Neuron (in vitro differentiated cells): ENCODE results near the gene UHRF1.

ENCODE experiments used
- H2AFZ ChIP-seq: one replicate; pipeline ENCODE4 v1.6.1; 2013; ENCODE audit warnings: low read depth, mild to moderate bottlenecking, inconsistent platforms, low read length, moderate library complexity
- H3K27me3 ChIP-seq: one replicate; pipeline ENCODE4 v1.6.1; 2013; ENCODE audit warnings: low read length; ENCODE audit not compliant: insufficient read depth
- H3K36me3 ChIP-seq: one replicate; pipeline ENCODE4 v1.6.1; 2013; ENCODE audit warnings: low read length; ENCODE audit not compliant: insufficient read depth
- H3K4me1 ChIP-seq: one replicate; pipeline ENCODE4 v1.6.1; 2013; ENCODE audit warnings: low read length; ENCODE audit not compliant: insufficient read depth
- H3K4me3 ChIP-seq: 2 replicates; pipeline ENCODE4 v1.5.1; 2013; ENCODE audit warnings: mild to moderate bottlenecking, low read length, moderate library complexity
- H3K9me3 ChIP-seq: one replicate; pipeline ENCODE4 v1.6.1; 2013; ENCODE audit warnings: low read length

UHRF1 gene

DNA sequence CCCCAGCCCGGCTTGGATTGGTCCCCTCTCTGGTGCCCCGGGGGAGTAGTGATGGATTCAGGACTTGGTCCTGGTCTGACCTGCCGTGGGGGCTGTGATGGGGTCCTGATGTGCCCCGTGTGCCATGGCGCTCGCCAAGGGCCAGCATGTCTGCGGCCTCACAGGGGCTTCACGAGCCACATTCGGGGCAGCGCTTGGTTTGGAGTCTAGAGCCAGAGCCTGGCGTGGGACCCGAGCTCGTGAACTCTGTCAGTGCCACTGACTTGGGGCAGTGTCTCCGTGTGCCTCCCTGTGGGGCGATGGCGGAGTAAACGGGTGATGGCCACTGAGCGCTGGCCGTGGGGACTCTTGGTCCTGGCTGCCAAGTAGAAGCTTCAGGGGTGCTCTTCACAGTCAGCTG, 76.8 kb downstream of the UHRF1 start:
- Histone ChIP-seq H3K4me3 (no peak overlapping the region), H3K4me1 (peaks cover 15% of the 10 kb centered on the region), H2AFZ (no peak overlapping the region), H3K9me3 (no peaks in the 10 kb centered on the region), H3K27me3 (no peaks in the 10 kb centered on the region), H3K36me3 (no peaks in the 10 kb centered on the region)

DNA sequence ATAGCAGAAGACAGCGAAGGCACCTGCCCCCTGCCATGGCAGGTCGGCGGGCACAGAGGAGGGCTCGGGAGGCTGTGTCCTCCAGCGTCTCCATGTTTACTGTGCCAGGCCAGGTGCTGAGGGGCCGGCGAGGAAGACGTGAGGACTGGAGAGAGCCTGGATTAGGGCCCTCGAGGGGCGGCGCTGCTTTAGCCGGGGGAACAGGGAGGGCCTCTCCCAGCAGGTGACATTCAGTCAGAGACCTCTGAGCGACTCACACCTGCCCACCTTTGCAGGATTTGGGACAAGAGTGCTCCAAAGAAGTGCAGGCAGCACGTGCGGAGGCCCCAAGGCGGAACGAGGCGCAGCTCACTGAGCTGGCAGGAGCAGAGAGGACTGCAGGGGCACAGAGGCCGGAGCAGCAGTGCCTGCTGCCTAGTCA, 77.2 kb downstream of the UHRF1 start:
- H2AFZ ChIP-seq = no peak overlapping the region
- no peaks in the 10 kb centered on the region for H3K36me3 ChIP-seq
- H3K4me1 ChIP-seq = peaks cover 15% of the 10 kb centered on the region
- H3K27me3 ChIP-seq = no peaks in the 10 kb centered on the region
- H3K9me3 ChIP-seq = no peaks in the 10 kb centered on the region
- no peak overlapping the region for H3K4me3 ChIP-seq

DNA sequence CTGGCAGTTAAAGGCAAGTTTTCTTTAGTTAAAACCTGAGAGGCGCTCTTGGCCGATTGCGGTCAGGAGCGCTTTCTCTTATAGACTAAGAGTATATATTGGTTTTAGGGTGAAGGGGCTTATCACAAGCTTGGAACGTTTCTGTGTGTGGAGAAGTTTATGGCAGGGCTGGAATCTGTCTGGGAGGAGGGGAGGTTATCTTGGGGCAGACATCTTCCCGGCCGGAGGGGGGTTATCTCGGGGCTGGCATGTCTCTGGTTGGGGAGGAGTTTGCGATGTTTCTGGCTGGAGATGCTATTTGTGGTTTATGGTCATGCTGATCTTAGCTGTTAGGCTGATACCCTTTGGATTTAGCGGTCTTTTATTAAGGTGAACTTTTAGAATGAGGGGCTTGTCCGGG, 78.0 kb downstream of the UHRF1 start:
- no peaks in the 10 kb centered on the region for H3K27me3 ChIP-seq
- H3K9me3 ChIP-seq = no peaks in the 10 kb centered on the region
- no peak overlapping the region for H3K4me3 ChIP-seq
- peaks cover 15% of the 10 kb centered on the region for H3K4me1 ChIP-seq
- H2AFZ ChIP-seq = no peak overlapping the region
- H3K36me3 ChIP-seq = no peaks in the 10 kb centered on the region

- Histone ChIP-seq H3K27me3 (no peaks in the 10 kb centered on the region), H3K4me1 (peaks cover 15% of the 10 kb centered on the region), H3K4me3 (no peak overlapping the region), H2AFZ (no peak overlapping the region), H3K36me3 (no peaks in the 10 kb centered on the region), H3K9me3 (no peaks in the 10 kb centered on the region)
Observed at GRCh38 chr19:4987692-4988370, 78.5 kb downstream of the UHRF1 start.

GRCh38 chr19:4988770-4989251, 79.5 kb downstream of the UHRF1 start:
- Histone ChIP-seq H3K36me3 (peaks cover 4% of the 10 kb centered on the region), H3K9me3 (no peaks in the 10 kb centered on the region), H3K27me3 (no peaks in the 10 kb centered on the region), H2AFZ (no peak overlapping the region), H3K4me1 (peaks cover 15% of the 10 kb centered on the region), H3K4me3 (no peak overlapping the region)

DNA sequence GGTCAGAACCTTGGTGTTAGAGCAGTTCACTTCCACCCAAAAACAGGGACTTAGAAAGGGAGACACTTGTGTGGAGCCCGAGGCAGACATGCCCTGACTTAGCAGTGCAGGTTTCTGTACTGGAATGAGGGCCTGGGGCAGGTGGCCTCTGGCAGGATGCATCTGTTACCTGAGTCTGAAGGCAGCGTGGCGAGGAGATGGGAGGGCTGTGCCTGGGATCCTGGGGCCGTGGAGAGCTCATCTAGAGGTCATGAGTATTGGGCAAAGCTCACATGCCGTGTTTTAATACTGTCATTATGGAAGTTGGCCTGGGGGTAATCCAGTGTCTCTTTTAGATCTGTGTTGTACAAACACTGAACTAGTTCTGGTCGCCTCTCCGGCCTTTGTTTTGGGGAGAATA, 81.0 kb downstream of the UHRF1 start:
- H3K36me3 ChIP-seq = peaks cover 4% of the 10 kb centered on the region
- H3K27me3 ChIP-seq = no peaks in the 10 kb centered on the region
- H2AFZ ChIP-seq = no peak overlapping the region
- H3K4me3 ChIP-seq = no peak overlapping the region
- peaks cover 15% of the 10 kb centered on the region for H3K4me1 ChIP-seq
- H3K9me3 ChIP-seq = no peaks in the 10 kb centered on the region

- peaks cover 13% of the 10 kb centered on the region for H3K4me1 ChIP-seq
- H3K9me3 ChIP-seq = no peaks in the 10 kb centered on the region
- no peak overlapping the region for H2AFZ ChIP-seq
- H3K4me3 ChIP-seq = no peak overlapping the region
- H3K36me3 ChIP-seq = peaks cover 8% of the 10 kb centered on the region
- H3K27me3 ChIP-seq = no peaks in the 10 kb centered on the region
Observed at GRCh38 chr19:4991538-4991937, 82.2 kb downstream of the UHRF1 start.

GRCh38 chr19:4991996-4992698, 82.8 kb downstream of the UHRF1 start:
- H3K9me3 ChIP-seq = peaks cover 2% of the 10 kb centered on the region
- peaks cover 12% of the 10 kb centered on the region for H3K4me1 ChIP-seq
- H3K4me3 ChIP-seq = no peak overlapping the region
- H3K27me3 ChIP-seq = no peaks in the 10 kb centered on the region
- H3K36me3 ChIP-seq = peaks cover 14% of the 10 kb centered on the region
- H2AFZ ChIP-seq = no peak overlapping the region

- Histone ChIP-seq H3K4me3 (no peak overlapping the region), H3K4me1 (peaks cover 4% of the 10 kb centered on the region), H3K36me3 (peaks cover 23% of the 10 kb centered on the region), H3K27me3 (no peaks in the 10 kb centered on the region), H2AFZ (no peak overlapping the region), H3K9me3 (peaks cover 2% of the 10 kb centered on the region)
Observed at GRCh38 chr19:4993683-4994082, 84.4 kb downstream of the UHRF1 start.

DNA sequence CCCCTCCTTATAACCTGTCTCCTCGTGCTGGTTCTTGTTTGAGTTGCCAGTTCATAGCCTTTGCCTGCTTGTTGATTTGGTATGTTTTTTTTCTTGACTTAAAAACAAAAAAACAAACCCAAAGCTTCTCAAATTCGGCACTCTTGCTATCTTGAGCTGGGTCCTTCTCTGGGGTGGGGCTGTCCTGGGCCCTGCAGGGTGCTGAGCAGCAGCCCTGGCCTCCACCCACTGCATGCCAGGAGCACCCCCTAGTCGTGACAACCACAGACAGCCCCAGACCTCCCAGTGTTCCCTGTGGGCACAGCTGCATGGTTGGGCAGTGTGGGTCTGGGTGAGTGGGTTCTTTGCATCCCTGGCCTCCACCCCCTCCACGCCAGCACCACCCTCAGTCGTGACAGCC, 87.4 kb downstream of the UHRF1 start:
- peaks cover 7% of the 10 kb centered on the region for H3K9me3 ChIP-seq
- no peak overlapping the region for H3K4me3 ChIP-seq
- no peaks in the 10 kb centered on the region for H3K27me3 ChIP-seq
- peaks cover 33% of the 10 kb centered on the region for H3K36me3 ChIP-seq
- H2AFZ ChIP-seq = no peak overlapping the region
- no peaks in the 10 kb centered on the region for H3K4me1 ChIP-seq

- Histone ChIP-seq H3K4me1 (no peaks in the 10 kb centered on the region), H3K4me3 (no peak overlapping the region)
Observed at GRCh38 chr19:4997297-4997696, 88.0 kb downstream of the UHRF1 start.

GRCh38 chr19:5000120-5000611, 90.9 kb downstream of the UHRF1 start:
- Histone ChIP-seq H3K27me3 (no peaks in the 10 kb centered on the region), H2AFZ (no peak overlapping the region), H3K4me1 (no peaks in the 10 kb centered on the region), H3K36me3 (peaks cover 29% of the 10 kb centered on the region), H3K9me3 (peaks cover 7% of the 10 kb centered on the region), H3K4me3 (no peak overlapping the region)

More at GRCh38 chr19:4997297-4997696, 88.0 kb downstream of the UHRF1 start:
- Histone ChIP-seq H3K27me3 (no peaks in the 10 kb centered on the region), H3K9me3 (peaks cover 7% of the 10 kb centered on the region), H3K36me3 (peaks cover 33% of the 10 kb centered on the region), H2AFZ (no peak overlapping the region)

DNA sequence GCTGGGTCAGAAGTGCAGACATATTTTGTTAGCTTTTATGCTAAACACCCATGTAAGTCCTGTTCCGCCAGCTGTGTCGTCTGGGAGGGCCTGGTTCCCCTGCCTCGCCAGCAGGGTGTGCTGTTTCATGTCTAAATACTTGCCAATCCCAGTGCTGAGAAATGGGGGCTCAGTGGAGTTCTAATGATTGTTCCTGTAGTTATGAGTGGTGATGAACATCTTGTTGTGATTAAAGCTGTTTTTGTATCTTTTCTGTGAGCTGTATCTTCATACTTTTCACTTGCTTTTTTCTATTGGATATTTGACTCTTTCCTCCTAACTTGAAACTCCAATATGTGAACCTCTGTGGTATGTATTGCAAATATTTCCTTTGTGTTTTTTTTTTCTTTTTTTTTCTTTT, 92.3 kb downstream of the UHRF1 start:
- Histone ChIP-seq H3K36me3 (peaks cover 24% of the 10 kb centered on the region), H3K9me3 (peaks cover 7% of the 10 kb centered on the region), H3K4me3 (no peak overlapping the region), H3K27me3 (no peaks in the 10 kb centered on the region), H2AFZ (no peak overlapping the region), H3K4me1 (no peaks in the 10 kb centered on the region)
